GM23338 (cell line): ENCODE results near the gene SNUPN. TPM values are rescaled to one million over a fixed set of nuclear protein-coding genes. Genes with fewer than 3 reads are reported as not detected.
"Not testable (repeated sequence)": the region's sequence is repeated elsewhere in the genome, so short reads cannot be mapped to it uniquely, and the experiment has no call there.

Source experiments
- ATAC-seq: fragments of 200-7000 bp; cut with Tn5 transposase; 3 replicates; pipeline ENCODE4 v1.9.1; 2020
- DNase-seq: peaks from one replicate; pipeline ENCODE4 v3.0.0-alpha.2; 2015; ENCODE audit warnings: low spot score
- H2AFZ ChIP-seq: fragments of 200-600 bp; sonication (generic); 2 replicates; pipeline ENCODE4 v1.8.0; 2016; ENCODE audit warnings: antibody characterized with exemption, mild to moderate bottlenecking, moderate library complexity
- H3F3A ChIP-seq: fragments of 200-600 bp; sonication (generic); replicated peaks from 2 replicates; pipeline ENCODE4 v1.8.0; 2017; ENCODE audit warnings: antibody characterized with exemption, mixed run types, low read depth
- H3K27ac ChIP-seq: fragments of 200-600 bp; sonication (generic); 2 replicates; pipeline ENCODE4 v1.6.1; 2016; ENCODE audit warnings: low read depth
- H3K27me3 ChIP-seq: fragments of 200-600 bp; sonication (generic); 2 replicates; pipeline ENCODE4 v1.8.0; 2016; ENCODE audit warnings: mild to moderate bottlenecking, mixed run types, moderate library complexity; ENCODE audit not compliant: insufficient read depth
- H3K36me3 ChIP-seq: fragments of 200-600 bp; sonication (generic); 2 replicates; pipeline ENCODE4 v1.8.0; 2016; ENCODE audit warnings: mild to moderate bottlenecking; ENCODE audit not compliant: insufficient read depth
- H3K4me1 ChIP-seq: fragments of 200-600 bp; sonication (generic); 2 replicates; pipeline ENCODE4 v1.8.0; 2016; ENCODE audit warnings: mild to moderate bottlenecking, moderate library complexity; ENCODE audit not compliant: insufficient read depth
- H3K4me2 ChIP-seq: fragments of 200-600 bp; sonication (generic); 2 replicates; pipeline ENCODE4 v1.7.1; 2017; ENCODE audit warnings: mixed run types
- H3K4me3 ChIP-seq: fragments of 200-600 bp; sonication (generic); 2 replicates; pipeline ENCODE4 v1.6.1; 2016; ENCODE audit warnings: mixed run types
- H3K79me2 ChIP-seq: fragments of 200-600 bp; sonication (generic); replicated peaks from 2 replicates; pipeline ENCODE4 v1.8.0; 2017; ENCODE audit warnings: mild to moderate bottlenecking; ENCODE audit not compliant: insufficient read depth
- H3K9me2 ChIP-seq: fragments of 200-600 bp; sonication (generic); 2 replicates; pipeline ENCODE4 v1.8.0; 2017; ENCODE audit not compliant: insufficient read depth
- H4K20me1 ChIP-seq: fragments of 200-600 bp; sonication (generic); replicated peaks from 2 replicates; pipeline ENCODE4 v1.8.0; 2017; ENCODE audit warnings: mild to moderate bottlenecking; ENCODE audit not compliant: insufficient read depth
- H3K27ac Mint-ChIP-seq: 2 replicates; pipeline ENCODE4 v1.8.0; 2020; ENCODE audit warnings: inconsistent platforms, mild to moderate bottlenecking, moderate library complexity, mixed read lengths
- H3K27me3 Mint-ChIP-seq: 3 replicates; pipeline ENCODE4 v1.8.0; 2022; ENCODE audit warnings: low read depth, mild to moderate bottlenecking, moderate library complexity, mixed read lengths, inconsistent platforms; ENCODE audit not compliant: insufficient read depth, poor library complexity
- H3K36me3 Mint-ChIP-seq: 3 replicates; pipeline ENCODE4 v1.8.0; 2021; ENCODE audit warnings: low read depth, mild to moderate bottlenecking, inconsistent platforms, moderate library complexity, mixed read lengths
- H3K4me1 Mint-ChIP-seq: 3 replicates; pipeline ENCODE4 v1.8.0; 2020; ENCODE audit warnings: mild to moderate bottlenecking, inconsistent platforms, mixed read lengths
- H3K4me3 Mint-ChIP-seq: 3 replicates; pipeline ENCODE4 v1.8.0; 2021; ENCODE audit warnings: moderate library complexity, mild to moderate bottlenecking, inconsistent platforms, mixed read lengths
- H3K9me3 Mint-ChIP-seq: 3 replicates; pipeline ENCODE4 v1.8.0; 2020; ENCODE audit warnings: moderate library complexity, mild to moderate bottlenecking, inconsistent platforms, mixed read lengths
- CTCF ChIP-seq, 2 experiments: fragments of 200-600 bp in 1 of 2; sonication (generic) in 1 of 2; conservative IDR thresholded peaks; 2 replicates each; pipeline versions ENCODE4 v1.5.1 to v1.6.1; 2016 to 2017; ENCODE audit warnings: antibody characterized with exemption in 2 of 2, low read depth in 2 of 2, mild to moderate bottlenecking in 2 of 2, moderate library complexity in 1 of 2
- EZH2 ChIP-seq: fragments of 200-600 bp; sonication (generic); IDR thresholded peaks from one replicate; pipeline ENCODE4 v1.8.0; 2017; ENCODE audit warnings: antibody characterized with exemption, mild to moderate bottlenecking, low read depth; ENCODE audit not compliant: unreplicated experiment
- EZH2phosphoT487 ChIP-seq: fragments of 200-600 bp; sonication (generic); IDR thresholded peaks from one replicate; pipeline ENCODE4 v1.8.1; 2018; ENCODE audit warnings: antibody characterized with exemption; ENCODE audit not compliant: unreplicated experiment
- NANOG ChIP-seq: IDR thresholded peaks from 2 replicates; pipeline ENCODE4 v1.6.1; 2016; ENCODE audit warnings: antibody characterized with exemption, borderline replicate concordance
- REST ChIP-seq: IDR thresholded peaks from one replicate; pipeline ENCODE4 v1.6.1; 2018; ENCODE audit warnings: antibody characterized with exemption; ENCODE audit not compliant: unreplicated experiment
- STAT1 ChIP-seq: IDR thresholded peaks from one replicate; pipeline ENCODE4 v1.6.1; 2016; ENCODE audit warnings: antibody characterized with exemption; ENCODE audit not compliant: unreplicated experiment
- ZNF114 ChIP-seq: fragments of 250-450 bp; sonication (Bioruptor Pico); IDR thresholded peaks from 2 replicates; pipeline ENCODE4 v1.5.0; 2020; ENCODE audit warnings: mild to moderate bottlenecking, moderate library complexity
- ZNF331 ChIP-seq: fragments of 250-450 bp; sonication (Bioruptor Pico); IDR thresholded peaks from 2 replicates; pipeline ENCODE4 v1.5.0; 2020; ENCODE audit warnings: low read depth, mild to moderate bottlenecking, moderate library complexity
- polyA plus RNA-seq: library from polyadenylated mRNA; unstranded; fragments of >200 nt; fragmentation: Nextera tagmentation; extraction: Ambion mirVana; gene quantifications from 2 replicates; pipeline ENCODE4 v1.2.1, GENCODE V29; 2016
- total RNA-seq: library from RNA; depleted of rRNA; stranded (reverse); fragments of >200 nt; shearing (Covaris generic); gene quantifications from 2 replicates; pipeline ENCODE4 v1.2.3, GENCODE V29; 2014

The SNUPN gene
- total and polyA plus RNA-seq, 2 experiments from 2014 or later: 20.5 to 27.7 TPM

- no peak for TF ChIP-seq NANOG
- no peak for TF ChIP-seq REST
- no peak for TF ChIP-seq ZNF114 (CRISPR knock-in tag)
- no peak for TF ChIP-seq ZNF331
- no peak for TF ChIP-seq STAT1
- TF ChIP-seq CTCF (conservative IDR thresholded peaks at IDR 0.05; ENCODE audit: low read depth in 2 of 2): no peak
- no peak for TF ChIP-seq EZH2
- TF ChIP-seq EZH2phosphoT487: no peak
Observed at GRCh38 chr15:75583701-75584100, 41.8 kb downstream of the SNUPN start (continued).

GRCh38 chr15:75582943-75583342 lies 42.6 kb downstream of the SNUPN start:
- H3K79me2 ChIP-seq, H3K9me3 Mint-ChIP-seq, DNase-seq, ATAC-seq, H3K27ac ChIP-seq, H3K4me2 ChIP-seq, H2AFZ ChIP-seq, H4K20me1 ChIP-seq, H3K27me3 ChIP-seq, H3F3A ChIP-seq, H3K4me3 Mint-ChIP-seq, H3K4me3 ChIP-seq, H3K27ac Mint-ChIP-seq, H3K9me2 ChIP-seq, H3K36me3 ChIP-seq: not testable (repeated sequence)
- H3K27me3 Mint-ChIP-seq: peaks cover 12% of the 10 kb centered on the region
- peaks cover 10% of the 10 kb centered on the region; the same call in 2 of the 3 replicates for H3K36me3 Mint-ChIP-seq
- peaks cover 15% of the 10 kb centered on the region for H3K4me1 Mint-ChIP-seq
- peaks cover 16% of the 10 kb centered on the region; the same call in 1 of the 2 replicates for H3K4me1 ChIP-seq
